HG03521 (cell line): ENCODE results near the gene USP53.
"Not testable (repeated sequence)": the region's sequence is repeated elsewhere in the genome, so short reads cannot be mapped to it uniquely, and the experiment has no call there.

Experiments
- ATAC-seq: cut with Tn5 transposase; IDR thresholded peaks from one replicate; pipeline ENCODE4 v1.9.1; 2021; ENCODE audit warnings: mild to moderate bottlenecking, moderate library complexity; ENCODE audit not compliant: unreplicated experiment

The USP53 gene

DNA sequence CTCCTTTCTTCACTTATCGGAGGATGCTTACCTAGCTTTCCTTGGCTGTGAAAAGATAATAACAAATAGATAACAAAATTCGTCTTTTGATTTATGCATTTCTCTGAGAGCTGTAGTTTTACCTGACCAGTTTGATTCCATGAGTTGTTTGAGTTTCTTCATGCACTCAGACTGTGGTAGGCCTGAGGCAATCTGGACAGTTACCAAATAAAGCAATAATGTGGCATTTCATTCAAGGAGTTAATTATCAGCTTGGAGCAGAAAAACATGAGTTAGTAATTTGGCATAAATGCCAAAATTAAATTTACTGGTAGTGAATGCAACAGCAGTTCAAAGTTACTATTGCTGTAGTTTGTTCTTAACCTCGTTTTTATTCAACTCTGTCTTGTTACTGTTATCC, 56.0 kb downstream of the USP53 start:
- ATAC-seq, result no peak

DNA sequence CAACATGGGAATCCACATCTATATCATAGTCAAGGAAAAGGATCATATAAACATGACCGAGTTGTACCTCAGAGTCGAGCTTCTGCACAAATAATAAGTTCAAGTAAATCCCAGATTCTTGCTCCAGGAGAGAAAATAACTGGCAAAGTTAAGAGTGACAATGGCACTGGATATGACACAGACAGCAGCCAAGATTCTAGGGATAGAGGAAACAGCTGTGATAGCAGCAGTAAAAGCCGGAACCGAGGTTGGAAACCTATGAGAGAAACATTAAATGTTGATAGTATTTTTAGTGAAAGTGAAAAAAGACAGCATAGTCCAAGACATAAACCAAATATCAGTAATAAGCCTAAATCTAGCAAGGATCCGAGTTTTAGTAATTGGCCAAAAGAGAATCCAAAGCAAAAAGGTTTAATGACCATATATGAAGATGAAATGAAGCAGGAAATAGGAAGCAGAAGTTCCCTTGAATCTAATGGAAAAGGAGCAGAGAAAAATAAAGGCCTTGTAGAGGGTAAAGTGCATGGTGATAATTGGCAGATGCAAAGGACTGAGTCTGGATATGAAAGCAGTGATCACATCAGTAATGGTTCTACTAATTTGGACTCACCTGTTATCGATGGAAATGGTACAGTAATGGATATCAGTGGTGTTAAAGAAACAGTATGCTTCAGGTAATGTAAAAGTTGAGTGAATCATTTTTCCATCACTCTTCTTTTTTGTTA, 59.0 kb downstream of the USP53 start:
- ATAC-seq, result no peak

GRCh38 chr4:119279541-119279940, 67.0 kb downstream of the USP53 start:
- not testable (repeated sequence) for ATAC-seq

- not testable (repeated sequence) for ATAC-seq
Observed at GRCh38 chr4:119279945-119280344, 67.4 kb downstream of the USP53 start.

DNA sequence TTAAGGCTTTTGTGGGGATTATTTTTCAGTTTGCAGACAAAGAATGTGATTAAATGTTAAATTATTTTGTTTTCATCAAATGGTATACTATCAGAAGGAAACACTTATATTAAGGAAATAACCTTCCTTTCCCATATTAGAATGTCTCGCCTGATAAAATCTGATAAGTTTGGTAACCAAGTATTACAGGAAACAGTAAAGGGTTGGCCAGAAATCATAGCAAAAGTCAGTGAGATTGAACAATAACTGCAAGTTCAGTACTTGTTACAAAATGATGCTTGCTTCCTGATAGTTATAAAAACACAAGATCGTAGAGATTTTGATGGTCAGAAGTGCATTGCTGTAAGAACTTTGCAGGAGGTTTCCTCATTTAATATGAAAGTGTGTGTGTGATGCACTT, 68.9 kb downstream of the USP53 start:
- ATAC-seq, result no peak

DNA sequence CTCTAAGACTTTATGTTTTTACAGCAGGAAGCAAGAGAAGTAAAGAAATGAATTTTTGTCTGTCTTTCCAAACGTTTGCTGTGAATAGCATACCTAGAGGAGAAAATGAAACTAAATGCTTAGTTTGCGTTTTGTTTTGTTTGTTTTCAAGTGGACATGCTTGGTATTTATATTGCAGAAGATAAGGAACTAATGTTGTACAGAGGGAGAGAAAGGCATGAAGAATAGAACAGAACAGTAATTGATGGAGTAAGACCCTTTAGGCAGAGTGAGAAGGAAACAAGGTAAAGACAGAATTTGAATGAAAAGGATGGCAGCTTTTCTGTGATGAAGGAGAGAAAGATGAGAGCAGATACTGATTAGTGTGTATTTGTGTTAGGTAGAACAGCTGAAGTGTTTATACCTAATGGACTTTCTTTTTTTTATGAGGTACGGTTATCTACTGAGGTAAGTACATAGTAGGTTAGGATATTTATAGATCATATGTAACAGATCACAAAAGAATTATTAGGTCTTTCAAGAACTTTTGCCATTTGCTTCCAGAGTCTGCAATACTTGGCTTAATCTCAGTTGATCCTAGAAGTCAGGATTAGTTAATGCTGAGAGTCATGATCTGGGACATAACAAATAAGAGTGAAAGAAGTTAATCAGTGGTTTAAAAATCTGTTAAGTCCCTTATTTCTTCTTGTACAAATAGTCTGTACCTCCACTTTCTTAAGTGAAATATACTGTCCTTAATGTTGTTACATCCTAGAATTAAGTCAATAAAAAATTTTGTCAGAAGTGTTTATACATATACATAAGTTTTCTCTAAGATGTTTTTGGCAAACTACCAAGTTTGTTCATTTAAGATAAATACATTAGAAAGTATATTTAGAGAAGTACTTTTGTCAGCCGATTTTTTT, 72.6 kb downstream of the USP53 start:
- ATAC-seq, result peak; percentile 86

- ATAC-seq, result no peak
Observed at GRCh38 chr4:119286377-119287002, 74.0 kb downstream of the USP53 start.

DNA sequence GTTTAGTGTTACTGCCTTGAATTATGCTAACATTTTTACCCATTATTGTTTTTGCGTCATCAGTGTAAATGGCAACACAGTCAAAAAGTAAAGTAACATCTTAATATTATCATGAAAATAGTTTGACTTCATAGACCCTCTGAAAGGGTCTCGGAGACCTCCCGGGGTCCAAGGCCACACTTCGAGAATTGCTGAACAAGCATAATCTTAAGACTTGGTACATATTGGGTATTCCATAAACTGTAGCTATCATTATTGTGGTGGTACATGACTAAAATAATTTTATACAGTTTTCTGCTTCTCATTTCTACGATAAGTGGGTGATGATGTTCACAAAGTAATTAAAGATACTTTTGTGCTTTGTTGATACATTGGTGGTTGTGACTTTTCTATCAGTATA, 76.8 kb downstream of the USP53 start:
- no peak for ATAC-seq

DNA sequence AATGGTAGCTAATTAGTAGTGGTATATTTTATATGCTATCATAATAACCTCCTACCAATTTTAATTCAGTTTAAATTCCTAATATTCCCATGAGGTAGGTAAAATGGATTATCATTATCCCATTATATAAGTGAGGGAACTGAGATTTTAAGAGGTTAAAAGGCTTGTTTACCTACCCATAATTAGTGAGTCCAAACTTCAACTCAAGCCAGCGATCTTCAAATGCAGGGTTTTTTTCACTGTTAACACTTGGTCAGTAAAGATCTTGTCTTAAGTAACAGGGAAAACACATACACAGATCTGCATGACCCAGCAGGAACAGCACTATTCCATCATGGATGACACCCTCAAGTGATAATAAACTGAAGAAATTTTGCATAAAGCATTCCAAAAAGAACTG, 78.1 kb downstream of the USP53 start:
- ATAC-seq, result no peak

- no peak for ATAC-seq
Observed at GRCh38 chr4:119296356-119296755, 83.8 kb downstream of the USP53 start.

DNA sequence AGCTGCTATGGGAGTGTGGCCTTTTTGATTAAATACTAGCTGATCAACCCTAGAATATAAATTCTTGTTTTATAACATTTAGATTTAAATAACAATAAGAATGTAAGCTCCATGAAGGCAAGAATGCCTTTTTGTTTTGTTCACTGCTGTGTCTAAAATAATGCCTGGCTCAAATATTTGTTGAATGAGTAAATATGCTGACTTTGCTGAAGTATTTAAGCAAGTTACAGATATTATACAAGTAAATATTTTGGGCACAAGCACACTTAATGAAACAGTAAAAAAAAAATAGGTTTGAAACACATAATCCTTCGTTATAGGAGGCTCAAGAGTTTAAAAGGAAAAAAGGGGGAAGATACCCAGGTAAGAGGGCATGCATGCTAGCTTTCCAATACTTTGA, 85.3 kb downstream of the USP53 start:
- ATAC-seq, result no peak

DNA sequence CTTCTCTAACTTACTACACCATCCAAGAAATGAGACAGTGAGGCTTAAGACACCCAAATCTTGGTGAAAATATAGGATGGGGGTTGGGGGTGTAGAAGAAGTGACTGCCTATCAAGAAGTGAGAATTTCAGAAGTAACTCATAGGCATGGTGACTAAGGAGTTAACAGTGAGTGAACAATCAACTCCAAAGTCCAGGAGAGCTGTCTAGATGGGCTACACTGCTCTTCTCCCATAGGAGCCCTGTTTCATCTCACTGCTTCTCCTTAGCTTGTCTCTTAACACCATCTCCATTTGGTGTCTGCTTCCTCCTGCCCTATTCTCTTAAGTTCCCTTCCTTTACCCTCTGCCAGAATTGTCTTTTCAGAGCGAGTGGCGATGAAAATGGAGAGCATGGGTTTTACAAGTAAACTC, 86.8 kb downstream of the USP53 start:
- ATAC-seq, result no peak

GRCh38 chr4:119299741-119300100, 87.2 kb downstream of the USP53 start:
- peak; percentile 54 for ATAC-seq

- peak; percentile 96 for ATAC-seq
Observed at GRCh38 chr4:119300101-119300978, 87.8 kb downstream of the USP53 start.

- ATAC-seq, result no peak
Observed at GRCh38 chr4:119302073-119302832, 89.7 kb downstream of the USP53 start.

DNA sequence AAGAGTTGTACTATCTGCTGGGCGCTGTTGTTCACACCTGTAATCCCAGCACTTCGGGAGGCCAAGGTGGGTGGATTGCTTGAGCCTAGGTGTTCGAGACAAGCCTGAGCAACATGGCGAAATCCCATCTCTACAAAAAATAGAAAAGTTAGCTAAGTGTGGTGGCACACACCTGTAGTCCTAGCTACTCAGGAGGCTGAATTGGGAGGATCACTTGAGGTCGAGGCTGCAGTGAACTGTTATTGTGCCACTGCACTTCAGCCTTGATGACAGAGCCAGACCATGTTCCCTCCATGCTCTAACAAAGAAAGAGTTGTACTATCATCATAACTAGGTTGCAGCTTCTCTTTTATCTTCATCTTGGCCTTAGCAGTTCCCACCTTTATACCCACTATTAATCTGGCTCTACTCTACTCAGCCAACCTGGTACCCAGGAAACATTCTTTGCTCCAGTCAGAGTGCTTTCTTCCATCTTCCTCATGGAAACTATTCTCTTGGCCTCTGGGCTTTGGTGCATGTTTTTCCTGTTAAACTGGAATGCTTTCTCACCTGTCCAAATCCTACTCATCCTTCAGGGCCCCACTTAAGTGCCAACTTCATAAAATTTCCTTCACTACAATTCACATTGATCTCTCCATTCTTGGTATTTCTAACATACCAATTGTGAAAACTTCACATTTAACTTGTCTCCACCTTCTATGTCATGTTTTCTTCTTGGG, 91.2 kb downstream of the USP53 start:
- no peak for ATAC-seq

GRCh38 chr4:119304431-119304830, 91.9 kb downstream of the USP53 start:
- no peak for ATAC-seq

- no peak for ATAC-seq
Observed at GRCh38 chr4:119307606-119308005, 95.1 kb downstream of the USP53 start.

GRCh38 chr4:119310826-119311225, 98.3 kb downstream of the USP53 start:
- no peak for ATAC-seq
